Activated CD4-positive, alpha-beta T cell treated with anti-CD3 and anti-CD28 coated beads, Interleukin-2, amount 10 ng/mL, durations not matched to agents 24 days and 14 days (primary cell): Measurements from ENCODE around the gene E2F8. TPM values are rescaled to one million over a fixed set of nuclear protein-coding genes. Genes with fewer than 3 reads are reported as not detected.
A peak's percentile ranks its signal among the peaks of the same experiment; 100 is the strongest.

Experiments
- DNase-seq: peaks from one replicate; pipeline ENCODE4 v3.0.0; 2022
- H3K27ac Mint-ChIP-seq: one replicate; pipeline ENCODE4 v1.8.0; 2022; ENCODE audit warnings: mild to moderate bottlenecking, mixed read lengths
- H3K27me3 Mint-ChIP-seq: one replicate; pipeline ENCODE4 v1.8.0; 2022; ENCODE audit warnings: mixed read lengths
- H3K36me3 Mint-ChIP-seq: one replicate; pipeline ENCODE4 v1.8.0; 2022; ENCODE audit warnings: low read depth, mild to moderate bottlenecking, mixed read lengths
- H3K4me1 Mint-ChIP-seq: one replicate; pipeline ENCODE4 v1.8.0; 2021; ENCODE audit warnings: mixed read lengths
- H3K4me3 Mint-ChIP-seq: one replicate; pipeline ENCODE4 v1.8.0; 2022; ENCODE audit warnings: mild to moderate bottlenecking, moderate library complexity, mixed read lengths
- H3K9me3 Mint-ChIP-seq: one replicate; pipeline ENCODE4 v1.8.0; 2021; ENCODE audit warnings: mixed read lengths
- intact Hi-C: fragments of 100-400 bp; cut with micrococcal nuclease; formaldehyde crosslinking; loops from one replicate; pipeline ENCODE4 v1.15.1; 2023
- total RNA-seq: library from RNA; stranded (reverse); gene quantifications from 2 replicates; pipeline ENCODE4 v1.2.3, GENCODE V29; 2022

The E2F8 gene
- total RNA-seq, 1 donor from 2014 or later = 29.0 TPM

- DNase-seq = peak; percentile 36
- intact Hi-C loops = no loop called here
- H3K4me1 Mint-ChIP-seq = no peaks in the 10 kb centered on the region
- H3K27me3 Mint-ChIP-seq = peaks cover 4% of the 10 kb centered on the region
- no peaks in the 10 kb centered on the region for H3K9me3 Mint-ChIP-seq
- H3K27ac Mint-ChIP-seq = no peak overlapping the region
- peaks cover 25% of the 10 kb centered on the region for H3K36me3 Mint-ChIP-seq
- H3K4me3 Mint-ChIP-seq = no peak overlapping the region
Measured at GRCh38 chr11:19220903-19221724, 19.6 kb downstream of the E2F8 start.

GRCh38 chr11:19218786-19219460 is 21.8 kb downstream of the E2F8 start:
- H3K4me3 Mint-ChIP-seq = no peak overlapping the region
- no peak overlapping the region for H3K27ac Mint-ChIP-seq
- peak; percentile 53 for DNase-seq
- H3K27me3 Mint-ChIP-seq = peaks cover 15% of the 10 kb centered on the region
- peaks cover 9% of the 10 kb centered on the region for H3K36me3 Mint-ChIP-seq
- no peaks in the 10 kb centered on the region for H3K4me1 Mint-ChIP-seq
- intact Hi-C loops = no loop called here
- H3K9me3 Mint-ChIP-seq = no peaks in the 10 kb centered on the region

- H3K27ac Mint-ChIP-seq = no peak overlapping the region
- intact Hi-C loops = no loop called here
- peaks cover 5% of the 10 kb centered on the region for H3K36me3 Mint-ChIP-seq
- peaks cover 22% of the 10 kb centered on the region for H3K27me3 Mint-ChIP-seq
- no peaks in the 10 kb centered on the region for H3K4me1 Mint-ChIP-seq
- H3K4me3 Mint-ChIP-seq = no peak overlapping the region
- no peaks in the 10 kb centered on the region for H3K9me3 Mint-ChIP-seq
- peak; percentile 49 for DNase-seq
Measured at GRCh38 chr11:19218216-19218615, 22.5 kb downstream of the E2F8 start.

- Mint-ChIP-seq H3K36me3 (no peaks in the 10 kb centered on the region), H3K4me1 (no peaks in the 10 kb centered on the region), H3K27me3 (peaks cover 27% of the 10 kb centered on the region), H3K4me3 (no peak overlapping the region), H3K9me3 (no peaks in the 10 kb centered on the region), H3K27ac (no peak overlapping the region)
- no peak for DNase-seq
- intact Hi-C loops = no loop called here
Measured at GRCh38 chr11:19216709-19217374, 23.9 kb downstream of the E2F8 start.

GRCh38 chr11:19216021-19216420 is 24.7 kb downstream of the E2F8 start:
- peaks cover 27% of the 10 kb centered on the region for H3K27me3 Mint-ChIP-seq
- no peaks in the 10 kb centered on the region for H3K4me1 Mint-ChIP-seq
- no peak overlapping the region for H3K4me3 Mint-ChIP-seq
- no peaks in the 10 kb centered on the region for H3K36me3 Mint-ChIP-seq
- no peak for DNase-seq
- no peak overlapping the region for H3K27ac Mint-ChIP-seq
- H3K9me3 Mint-ChIP-seq = no peaks in the 10 kb centered on the region
- intact Hi-C loops = no loop called here

GRCh38 chr11:19209617-19210370 is 31.0 kb downstream of the E2F8 start:
- Mint-ChIP-seq H3K27me3 (peaks cover 35% of the 10 kb centered on the region), H3K4me1 (no peaks in the 10 kb centered on the region), H3K36me3 (no peaks in the 10 kb centered on the region), H3K9me3 (no peaks in the 10 kb centered on the region), H3K4me3 (no peak overlapping the region), H3K27ac (no peak overlapping the region)
- intact Hi-C loops = no loop called here
- peak; percentile 20 for DNase-seq

GRCh38 chr11:19208959-19209546 is 31.7 kb downstream of the E2F8 start:
- intact Hi-C loops = no loop called here
- Mint-ChIP-seq H3K4me1 (no peaks in the 10 kb centered on the region), H3K4me3 (no peak overlapping the region), H3K27ac (no peak overlapping the region), H3K36me3 (no peaks in the 10 kb centered on the region), H3K9me3 (no peaks in the 10 kb centered on the region), H3K27me3 (peaks cover 30% of the 10 kb centered on the region)
- DNase-seq = peak; percentile 32

- no peak overlapping the region for H3K4me3 Mint-ChIP-seq
- peaks cover 23% of the 10 kb centered on the region for H3K27me3 Mint-ChIP-seq
- no peaks in the 10 kb centered on the region for H3K9me3 Mint-ChIP-seq
- H3K27ac Mint-ChIP-seq = no peak overlapping the region
- H3K4me1 Mint-ChIP-seq = no peaks in the 10 kb centered on the region
- H3K36me3 Mint-ChIP-seq = no peaks in the 10 kb centered on the region
- DNase-seq = no peak
- intact Hi-C loops = no loop called here
Measured at GRCh38 chr11:19208181-19208580, 32.6 kb downstream of the E2F8 start.

GRCh38 chr11:19204836-19205235 is 35.9 kb downstream of the E2F8 start:
- intact Hi-C loops = no loop called here
- H3K36me3 Mint-ChIP-seq = no peaks in the 10 kb centered on the region
- H3K4me1 Mint-ChIP-seq = no peaks in the 10 kb centered on the region
- no peak overlapping the region for H3K4me3 Mint-ChIP-seq
- H3K27ac Mint-ChIP-seq = no peak overlapping the region
- DNase-seq = no peak
- no peaks in the 10 kb centered on the region for H3K9me3 Mint-ChIP-seq
- peaks cover 26% of the 10 kb centered on the region for H3K27me3 Mint-ChIP-seq

GRCh38 chr11:19201737-19202605 is 38.8 kb downstream of the E2F8 start, which contains the start of gene CSRP3:
TSS of gene CSRP3 (minus strand) at chr11:19201983. CDS start at chr11:19192448, 9,535 bp downstream.
- Mint-ChIP-seq H3K36me3 (no peaks in the 10 kb centered on the region), H3K4me3 (no peak within 1 kb of the TSS), H3K27me3 (peaks cover 12% of the 10 kb centered on the region), H3K4me1 (no peaks in the 10 kb centered on the region), H3K9me3 (no peaks in the 10 kb centered on the region), H3K27ac (no peak within 1 kb of the TSS)
- no peak for DNase-seq
- intact Hi-C loops = no loop called here

- no peak for DNase-seq
- Mint-ChIP-seq H3K36me3 (no peaks in the 10 kb centered on the region), H3K27ac (no peak overlapping the region), H3K4me1 (no peaks in the 10 kb centered on the region), H3K27me3 (peaks cover 8% of the 10 kb centered on the region), H3K9me3 (no peaks in the 10 kb centered on the region), H3K4me3 (no peak overlapping the region)
- intact Hi-C loops = no loop called here
Measured at GRCh38 chr11:19200410-19201201, 40.1 kb downstream of the E2F8 start.

GRCh38 chr11:19199771-19200170 is 41.0 kb downstream of the E2F8 start:
- Mint-ChIP-seq H3K4me3 (no peak overlapping the region), H3K27me3 (peaks cover 8% of the 10 kb centered on the region), H3K4me1 (no peaks in the 10 kb centered on the region), H3K36me3 (no peaks in the 10 kb centered on the region), H3K9me3 (no peaks in the 10 kb centered on the region), H3K27ac (no peak overlapping the region)
- DNase-seq = no peak
- intact Hi-C loops = no loop called here
